NCI-H2029 treated with DMSO at 0.1 percent for 48 hours (cell line): Measurements from ENCODE around the gene FRMD5.
"Not testable (repeated sequence)": the region's sequence is repeated elsewhere in the genome, so short reads cannot be mapped to it uniquely, and the experiment has no call there.

ENCODE experiments used
- DNase-seq: peaks from one replicate; lab custom pipeline; 2025; lab: John Stamatoyannopoulos, UW

FRMD5 gene

DNA sequence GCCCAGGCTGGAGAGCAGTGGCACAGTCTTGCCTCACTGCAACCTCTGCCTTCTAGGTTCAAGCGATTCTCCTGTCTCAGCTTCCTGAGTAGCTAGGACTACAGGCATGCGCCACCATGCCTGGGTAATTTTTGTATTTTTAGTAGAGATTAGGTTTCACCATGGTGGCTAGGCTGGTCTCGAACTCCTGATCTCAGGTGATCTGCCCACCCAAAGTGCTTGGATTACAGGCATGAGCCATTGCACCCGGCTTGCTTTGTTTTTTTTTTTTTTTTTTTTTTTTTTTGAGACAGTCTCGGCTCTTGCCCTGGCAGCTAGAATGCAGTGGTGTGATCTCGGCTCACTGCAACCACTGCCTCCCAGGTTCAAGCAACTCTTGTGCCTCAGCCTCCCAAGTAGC lies 362.6 kb downstream of the FRMD5 start:
- not testable (repeated sequence) for DNase-seq

DNA sequence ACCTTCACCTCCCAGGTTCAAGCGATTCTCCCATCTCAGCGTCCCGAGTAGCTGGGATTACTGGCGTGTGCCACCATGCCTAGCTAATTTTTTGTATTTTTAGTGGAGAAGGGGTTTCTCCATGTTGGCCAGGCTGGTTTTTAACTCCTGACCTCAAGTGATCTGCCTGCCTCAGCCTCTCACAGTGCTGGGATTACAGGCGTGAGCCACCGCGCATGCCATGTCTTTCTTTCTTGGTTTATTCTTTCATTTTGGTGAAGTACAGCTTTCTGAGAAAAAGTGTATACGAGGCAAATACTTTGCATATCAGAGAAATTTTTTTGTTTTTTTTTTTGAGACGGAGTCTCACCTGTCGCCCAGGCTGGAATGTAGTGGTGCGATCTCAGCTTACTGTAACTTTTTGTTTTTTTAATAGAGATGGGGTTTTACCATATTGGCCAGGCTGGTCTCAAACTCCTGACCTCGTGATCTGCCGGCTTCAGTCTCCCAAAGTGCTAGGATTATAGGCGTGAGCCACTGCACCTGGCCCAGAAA lies 363.5 kb downstream of the FRMD5 start:
- not testable (repeated sequence) for DNase-seq

DNA sequence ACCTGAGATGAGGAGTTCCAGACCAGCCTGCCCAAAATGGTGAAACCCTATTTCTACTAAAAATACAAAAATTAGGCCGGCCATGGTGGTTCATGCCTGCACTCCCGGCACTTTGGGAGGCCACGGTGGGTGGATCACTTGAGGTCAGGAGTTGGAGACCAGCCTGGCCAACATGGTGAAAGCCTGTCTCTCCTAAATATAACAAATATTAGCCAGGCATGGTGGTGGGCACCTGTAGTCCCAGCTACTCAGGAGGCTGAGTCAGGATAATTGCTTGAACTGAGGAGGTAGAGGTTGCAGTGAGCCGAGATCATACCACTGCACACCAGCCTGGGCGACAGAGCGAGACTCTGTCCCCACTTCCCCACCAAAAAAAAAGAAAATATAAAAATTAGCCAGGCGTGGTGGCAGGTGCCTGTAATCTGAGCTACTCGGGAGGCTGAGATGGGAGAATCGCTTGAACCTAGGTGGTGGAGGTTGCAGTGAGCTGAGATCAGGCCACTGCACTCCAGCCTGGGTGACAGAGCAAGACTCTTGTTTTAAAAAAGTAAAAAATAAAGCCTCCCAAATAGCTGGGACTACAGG lies 364.3 kb downstream of the FRMD5 start:
- DNase-seq: not testable (repeated sequence)

DNA sequence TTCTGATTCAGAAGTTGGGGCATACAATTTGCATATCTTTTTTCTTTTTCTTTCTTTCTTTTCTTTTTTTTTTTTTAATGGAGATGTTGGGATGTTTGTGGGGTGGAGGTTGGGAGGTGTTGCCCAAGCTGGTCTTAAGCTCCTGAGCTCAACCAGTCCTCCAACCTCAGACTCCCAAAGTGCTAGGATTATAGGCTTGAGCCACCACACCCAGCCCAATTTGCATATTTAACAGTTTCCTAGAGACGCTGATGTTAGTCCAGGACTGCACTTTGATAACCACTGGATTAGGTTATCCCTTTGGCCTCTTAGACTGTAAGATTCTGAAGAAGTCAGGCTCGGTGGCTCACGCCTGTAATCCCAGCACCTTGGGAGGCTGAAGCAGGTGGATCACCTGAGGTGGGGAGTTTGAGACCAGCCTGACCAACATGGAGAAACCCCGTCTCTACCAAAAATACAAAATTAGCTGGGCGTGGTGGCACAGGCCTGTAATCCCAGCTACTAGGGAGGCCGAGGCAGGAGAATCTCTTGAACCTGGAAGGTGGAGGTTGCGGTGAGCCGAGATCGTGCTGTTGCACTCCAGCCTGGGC lies 365.0 kb downstream of the FRMD5 start:
- not testable (repeated sequence) for DNase-seq

DNA sequence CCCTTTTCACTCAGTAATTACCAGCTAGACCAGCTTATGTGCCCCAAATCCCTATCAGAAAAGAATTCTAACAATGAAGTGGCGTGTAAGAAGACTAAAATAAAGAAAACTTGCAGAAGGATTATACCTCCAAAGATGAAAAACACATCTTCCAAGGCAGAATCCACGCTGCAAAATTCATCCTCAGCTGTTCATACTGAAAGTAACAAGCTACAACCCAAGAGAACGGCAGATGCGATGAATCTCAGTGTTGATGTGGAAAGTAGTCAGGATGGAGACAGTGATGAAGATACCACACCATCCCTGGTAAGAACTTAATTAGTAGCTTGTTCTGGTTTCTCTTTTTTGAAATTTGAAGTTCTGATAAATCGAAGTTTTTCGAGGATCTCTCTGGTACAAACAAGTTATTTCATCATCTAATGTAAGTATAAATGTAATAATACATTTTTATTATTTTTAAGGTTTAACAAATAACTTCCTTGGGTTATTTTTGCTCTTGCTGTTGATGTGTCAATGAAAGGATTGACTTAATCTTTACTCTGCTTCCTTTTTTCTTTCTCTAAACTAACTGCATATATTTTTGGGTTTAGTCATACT lies 366.9 kb downstream of the FRMD5 start:
- no peak for DNase-seq

DNA sequence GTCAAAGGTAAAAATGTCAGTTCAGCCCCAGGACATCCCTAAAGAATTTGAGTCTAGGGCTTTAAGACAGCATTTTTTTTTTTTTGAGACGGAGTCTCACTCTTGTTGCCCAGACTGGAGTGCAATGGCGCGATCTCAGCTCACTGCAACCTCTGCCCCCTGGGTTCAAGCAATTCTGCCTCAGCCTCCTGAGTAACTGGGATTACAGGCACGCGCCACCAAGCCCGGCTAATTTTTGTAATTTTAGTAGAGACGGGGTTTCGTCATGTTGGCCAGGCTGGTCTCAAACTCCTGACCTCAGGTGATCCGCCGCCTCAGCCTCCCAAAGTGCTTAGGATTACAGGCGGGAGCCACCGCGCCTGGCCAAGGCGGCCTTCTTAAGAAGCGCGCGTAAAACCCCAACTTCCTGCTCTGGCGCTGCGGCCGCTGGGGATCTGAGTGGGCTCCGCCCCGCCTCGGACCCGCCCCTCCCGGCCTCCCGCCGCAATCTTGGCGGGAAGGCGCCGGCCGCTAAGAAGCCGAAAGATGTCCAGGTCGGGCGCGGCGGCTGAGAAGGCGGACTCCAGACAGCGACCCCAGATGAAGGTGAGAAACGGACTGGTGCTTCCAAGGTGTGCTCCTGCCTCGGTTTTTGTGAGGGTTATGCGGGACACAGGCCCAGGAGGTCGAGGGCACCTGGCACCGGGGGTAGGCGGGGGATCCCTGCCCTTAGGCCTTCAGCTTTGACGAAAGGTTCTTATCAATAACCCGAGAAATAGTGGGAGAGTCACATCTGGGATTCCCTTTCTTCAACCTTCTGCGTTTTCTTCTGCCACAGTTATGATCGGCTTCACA lies 368.3 kb downstream of the FRMD5 start, which contains the start of gene WDR76:
Gene WDR76 (plus strand): TSS at position 495 of the 834 bp plus-strand sequence. CDS start 31 bp downstream, at position 526.
- DNase-seq: peak; percentile 12

DNA sequence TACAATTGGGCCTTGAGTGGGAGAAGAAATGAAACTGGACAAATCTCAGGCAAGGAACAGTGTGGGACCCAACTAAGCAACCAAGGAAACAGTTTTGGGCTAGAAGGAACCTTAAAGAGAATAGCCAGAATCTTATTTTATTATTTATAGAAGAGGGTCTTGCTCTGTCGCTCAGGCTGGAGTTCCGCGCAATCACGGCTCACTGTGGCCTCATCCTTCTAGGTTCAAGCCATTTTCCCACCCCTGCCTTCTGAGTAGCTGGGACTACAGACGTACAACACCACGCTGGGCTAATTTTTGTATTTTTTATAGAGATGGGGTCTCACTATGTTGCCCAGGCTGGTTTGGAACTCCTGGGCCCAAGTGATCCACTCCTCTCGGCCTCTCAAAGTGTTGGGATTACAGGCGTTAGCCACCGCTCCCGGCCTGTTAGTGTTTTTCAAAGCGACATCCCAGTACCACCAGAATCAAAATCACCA lies 369.0 kb downstream of the FRMD5 start:
- no peak for DNase-seq

DNA sequence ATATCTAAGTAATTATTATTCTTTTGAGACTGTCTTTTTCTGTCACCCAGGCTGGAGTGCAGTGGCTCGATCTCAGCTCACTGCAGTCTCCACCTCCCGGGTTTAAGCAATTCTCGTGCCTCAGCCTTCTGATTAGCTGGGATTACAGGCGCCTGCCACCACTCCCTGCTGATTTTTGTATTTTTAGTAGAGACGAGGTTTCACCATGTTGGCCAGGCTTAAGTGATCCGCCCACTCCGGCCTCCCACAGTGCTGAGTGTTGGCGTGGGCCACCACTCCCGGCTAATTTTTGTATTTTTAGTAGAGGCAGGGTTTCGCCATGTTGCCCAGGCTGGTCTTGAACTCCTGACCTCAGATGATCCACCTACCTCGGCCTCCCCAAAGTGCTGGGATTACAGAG lies 369.8 kb downstream of the FRMD5 start:
- not testable (repeated sequence) for DNase-seq

DNA sequence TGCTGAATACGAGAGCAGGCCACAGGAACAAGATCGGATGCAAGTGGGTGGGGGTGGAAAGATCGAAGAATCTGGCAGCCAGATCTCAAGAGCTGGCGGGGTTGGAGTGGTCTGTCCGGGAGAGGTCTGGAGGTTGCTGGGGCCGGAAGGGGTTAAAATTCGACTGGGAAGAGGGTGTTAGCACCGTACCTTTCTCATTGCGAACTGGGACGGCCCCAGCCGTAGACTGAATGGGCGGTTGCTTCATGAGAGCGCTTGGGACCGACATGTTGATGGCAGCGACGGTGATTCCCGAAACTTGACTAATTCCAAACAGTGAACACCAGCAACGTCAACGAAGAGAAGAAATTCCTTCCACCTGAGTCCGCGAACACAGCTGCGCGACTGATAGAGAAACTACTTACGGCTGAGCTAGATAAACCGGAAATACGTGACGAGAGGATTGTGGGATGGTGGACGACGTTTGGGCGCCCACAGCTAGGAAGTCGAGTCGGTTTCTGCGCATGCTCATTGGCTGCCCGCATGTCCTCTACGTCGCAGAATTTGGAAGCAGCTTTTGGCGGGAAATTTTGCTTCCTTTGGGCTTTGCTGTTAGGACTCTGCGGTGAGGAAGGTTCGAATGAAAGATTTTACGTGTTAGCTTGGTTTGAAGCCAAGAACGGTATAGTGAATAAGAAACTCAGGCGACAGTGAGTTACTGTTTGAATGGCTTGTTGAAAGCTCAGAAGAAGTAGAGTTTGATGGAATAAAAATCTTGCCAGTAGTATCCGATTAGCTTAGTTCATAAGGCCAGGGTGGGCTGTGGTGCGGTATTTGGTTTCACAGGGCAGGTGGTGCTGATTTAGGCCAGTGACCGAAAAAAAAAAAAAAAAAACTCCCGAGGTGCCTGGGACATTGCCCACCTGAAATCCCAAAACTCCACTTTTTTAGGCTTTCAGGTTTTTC lies 370.5 kb downstream of the FRMD5 start, which contains the start of gene MFAP1:
Gene MFAP1 (minus strand): TSS at position 389 of the 945 bp plus-strand sequence. CDS start 121 bp downstream, at position 268.
- DNase-seq: peak; percentile 84

DNA sequence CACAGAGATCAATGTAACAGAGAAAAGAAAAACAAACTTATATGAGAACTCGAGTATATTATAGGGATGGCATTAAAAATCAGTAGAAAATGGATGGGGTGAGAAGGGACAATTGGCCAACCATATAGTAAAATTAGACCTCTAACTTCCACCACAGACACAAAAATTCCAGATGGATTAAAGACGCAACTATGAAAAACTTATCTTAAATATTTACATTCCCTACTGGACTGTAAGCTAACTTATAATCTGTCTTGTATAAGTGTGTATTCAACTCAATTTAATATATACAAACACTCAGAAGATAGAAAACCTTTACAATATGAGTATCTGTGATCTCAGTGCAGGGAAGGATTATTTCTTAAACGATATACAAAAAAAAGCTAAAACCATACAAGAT lies 373.6 kb downstream of the FRMD5 start:
- DNase-seq: no peak
